ENCODE measurements around the gene MDC1.
A peak's percentile ranks its signal among the peaks of the same experiment; 100 is the strongest.
"Not testable (repeated sequence)": the region's sequence is repeated elsewhere in the genome, so short reads cannot be mapped to it uniquely, and the experiment has no call there.

MDC1 gene

GRCh38 chr6:30717129-30717844, at the start of gene MDC1:
MDC1 (minus strand) TSS chr6:30717281; CDS start chr6:30715175, 2,106 bp downstream.
- DNase-seq, result peak; percentile 98

GRCh38 chr6:30766461-30767157, 49.5 kb upstream of the MDC1 start:
- no peak for DNase-seq

- not testable (repeated sequence) for DNase-seq
These were observed 48.4 kb upstream of the MDC1 start for GRCh38 chr6:30765495-30765894.

- not testable (repeated sequence) for DNase-seq
These were observed 47.5 kb upstream of the MDC1 start for GRCh38 chr6:30764490-30765043.

- DNase-seq, result no peak
These were observed 46.8 kb upstream of the MDC1 start for GRCh38 chr6:30763618-30764489.

GRCh38 chr6:30763155-30763617, 46.1 kb upstream of the MDC1 start:
- no peak for DNase-seq

- DNase-seq, result no peak
These were observed 44.8 kb upstream of the MDC1 start for GRCh38 chr6:30761791-30762429.

- no peak for DNase-seq
These were observed 43.5 kb upstream of the MDC1 start for GRCh38 chr6:30760549-30760948.

- no peak for DNase-seq
These were observed 42.6 kb upstream of the MDC1 start for GRCh38 chr6:30759575-30760239.

GRCh38 chr6:30757261-30757904, 40.3 kb upstream of the MDC1 start:
- DNase-seq, result no peak

GRCh38 chr6:30756405-30757003, 39.4 kb upstream of the MDC1 start:
- DNase-seq, result not testable (repeated sequence)

GRCh38 chr6:30754631-30755030, 37.5 kb upstream of the MDC1 start:
- DNase-seq, result no peak

GRCh38 chr6:30752157-30752927, 35.3 kb upstream of the MDC1 start:
- no peak for DNase-seq

GRCh38 chr6:30750379-30750668, 33.2 kb upstream of the MDC1 start:
- no peak for DNase-seq

GRCh38 chr6:30749554-30750378, 32.7 kb upstream of the MDC1 start:
- DNase-seq, result no peak

- no peak for DNase-seq
These were observed 31.9 kb upstream of the MDC1 start for GRCh38 chr6:30748851-30749540.

GRCh38 chr6:30747902-30748769, 31.1 kb upstream of the MDC1 start:
- DNase-seq, result no peak

- no peak for DNase-seq
These were observed 30.2 kb upstream of the MDC1 start for GRCh38 chr6:30747300-30747687.

Data from NCI-H2029 treated with DMSO at 0.1 percent for 48 hours (cell line).